PC-3 (cell line): ENCODE results near the gene OTUD1. TPM values are rescaled to one million over a fixed set of nuclear protein-coding genes. Genes with fewer than 3 reads are reported as not detected.

ENCODE experiments used
- ATAC-seq: fragments of 200-7000 bp; cut with Tn5 transposase; 2 replicates; pipeline ENCODE4 v1.9.1; 2020; ENCODE audit warnings: mild to moderate bottlenecking, moderate library complexity
- BruUV-seq: library from RNA; stranded (reverse); fragments of 400-500 nt; replicated peaks from 2 replicates; lab custom pipeline; 2021; lab: Mats Ljungman, UMichigan
- CTCF ChIA-PET: fragments of 300-600 bp; sonication (Branson Sonifier 250); formaldehyde crosslinking; loops from one replicate; lab custom pipeline; 2022; ENCODE audit warnings: antibody characterized with exemption; lab: Charles Lee
- POLR2A ChIA-PET: fragments of 300-600 bp; sonication (Branson Sonifier 250); formaldehyde crosslinking; loops from one replicate; lab custom pipeline; 2022; ENCODE audit warnings: antibody characterized with exemption; ENCODE audit not compliant: unreplicated experiment; lab: Charles Lee
- DNase-seq: peaks from one replicate; pipeline ENCODE4 v3.0.0-alpha.2; 2015
- H2AFZ ChIP-seq: fragments of 300-600 bp; sonication (generic); 2 replicates; pipeline ENCODE4 v1.6.0; 2016; ENCODE audit warnings: antibody characterized with exemption, low read length
- H3F3A ChIP-seq: fragments of 300-600 bp; sonication (generic); one replicate; pipeline ENCODE4 v1.6.0; 2017; ENCODE audit warnings: antibody characterized with exemption, low read length, control low read depth, mild to moderate bottlenecking; ENCODE audit not compliant: unreplicated experiment
- H3K27ac ChIP-seq: fragments of 300-600 bp; sonication (generic); 2 replicates; pipeline ENCODE4 v1.5.1; 2016; ENCODE audit warnings: mild to moderate bottlenecking, low read length
- H3K27me3 ChIP-seq: fragments of 300-600 bp; sonication (generic); 2 replicates; pipeline ENCODE4 v1.6.1; 2016; ENCODE audit warnings: low read length, mixed read lengths
- H3K36me3 ChIP-seq: fragments of 300-600 bp; sonication (generic); 2 replicates; pipeline ENCODE4 v1.6.1; 2016; ENCODE audit warnings: low read depth, mixed run types, low read length, mixed read lengths
- H3K4me1 ChIP-seq: fragments of 300-600 bp; sonication (generic); 2 replicates; pipeline ENCODE4 v1.5.1; 2016; ENCODE audit warnings: low read length; ENCODE audit not compliant: insufficient read depth
- H3K4me2 ChIP-seq: fragments of 300-600 bp; sonication (generic); 2 replicates; pipeline ENCODE4 v1.6.0; 2016; ENCODE audit warnings: low read length
- H3K4me3 ChIP-seq: fragments of 300-600 bp; sonication (generic); 2 replicates; pipeline ENCODE4 v1.5.1; 2016; ENCODE audit warnings: mild to moderate bottlenecking, low read length, mixed read lengths
- H3K79me2 ChIP-seq: fragments of 300-600 bp; sonication (generic); 2 replicates; pipeline ENCODE4 v1.6.1; 2017; ENCODE audit warnings: low read length, mixed read lengths
- H3K9ac ChIP-seq: fragments of 300-600 bp; sonication (generic); 2 replicates; pipeline ENCODE4 v1.6.0; 2016; ENCODE audit warnings: mild to moderate bottlenecking, low read length
- H3K9me2 ChIP-seq: fragments of 300-600 bp; sonication (generic); replicated peaks from 2 replicates; pipeline ENCODE4 v1.6.1; 2016; ENCODE audit warnings: mixed run types, low read length, mixed read lengths
- H3K9me3 ChIP-seq: fragments of 300-600 bp; sonication (generic); 2 replicates; pipeline ENCODE4 v1.6.1; 2016; ENCODE audit warnings: low read length, mixed read lengths
- H4K20me1 ChIP-seq: fragments of 300-600 bp; sonication (generic); 2 replicates; pipeline ENCODE4 v1.6.1; 2016; ENCODE audit warnings: low read length, mixed read lengths
- CTCF ChIP-seq: fragments of 300-600 bp; sonication (generic); conservative IDR thresholded peaks from 2 replicates; pipeline ENCODE4 v1.5.1; 2017; ENCODE audit warnings: antibody characterized with exemption, low read depth, mild to moderate bottlenecking, low read length
- EZH2 ChIP-seq: fragments of 300-600 bp; sonication (generic); IDR thresholded peaks from one replicate; pipeline ENCODE4 v1.6.1; 2017; ENCODE audit warnings: antibody characterized with exemption, mild to moderate bottlenecking, low read length; ENCODE audit not compliant: unreplicated experiment
- EZH2phosphoT487 ChIP-seq: fragments of 300-600 bp; sonication (generic); IDR thresholded peaks from 2 replicates; pipeline ENCODE4 v1.6.1; 2018; ENCODE audit warnings: mild to moderate bottlenecking, antibody characterized with exemption, low read length, borderline replicate concordance
- intact Hi-C: fragments of 100-400 bp; cut with micrococcal nuclease; formaldehyde crosslinking; loops from 2 replicates; pipeline ENCODE4 v1.9.0; 2023
- total RNA-seq: library from RNA; depleted of rRNA; stranded (reverse); fragments of >200 nt; gene quantifications from 2 replicates; pipeline ENCODE4 v1.2.3, GENCODE V29; 2014

OTUD1 gene
- total RNA-seq, 1 experiment from 2014 or later: 6.0 TPM

DNA sequence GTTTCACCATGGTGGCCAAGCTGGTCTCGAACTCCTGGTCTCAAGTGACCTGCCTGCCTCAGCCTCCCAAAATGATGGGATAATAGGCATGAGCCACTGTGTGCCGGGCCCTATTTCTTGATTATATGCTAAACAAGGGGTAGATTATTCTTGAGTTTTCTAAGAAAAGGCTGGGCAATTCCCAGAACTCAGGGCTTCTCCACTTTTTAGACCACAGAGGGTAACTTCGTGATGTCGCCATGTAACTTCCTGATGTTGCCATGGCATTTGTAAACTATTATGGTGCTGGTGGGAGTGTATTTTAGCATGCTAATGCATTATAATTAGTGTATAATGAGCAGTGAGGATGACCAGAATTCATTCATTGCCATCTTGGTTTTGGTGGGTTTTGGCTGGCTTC, 35.8 kb downstream of the OTUD1 start:
- no peaks in the 10 kb centered on the region for H3K36me3 ChIP-seq
- no peak for TF ChIP-seq CTCF
- DNase-seq (no peak), ATAC-seq (no peak)
- CTCF ChIA-PET: no interaction called here
- H3K27me3 ChIP-seq: no peaks in the 10 kb centered on the region
- H3K9ac ChIP-seq: no peak overlapping the region
- no peaks in the 10 kb centered on the region for H3K4me1 ChIP-seq
- no peak overlapping the region for H3K4me3 ChIP-seq
- H2AFZ ChIP-seq: no peak overlapping the region
- H3K27ac ChIP-seq: no peak overlapping the region
- no peaks in the 10 kb centered on the region for H3K9me3 ChIP-seq
- intact Hi-C loops: no loop called here
- no peaks in the 10 kb centered on the region for H3F3A ChIP-seq
- BruUV-seq: no TSS peak
- no peaks in the 10 kb centered on the region for H3K79me2 ChIP-seq
- no peaks in the 10 kb centered on the region for H3K9me2 ChIP-seq
- no peak overlapping the region for H3K4me2 ChIP-seq
- POLR2A ChIA-PET: no interaction called here
- no peaks in the 10 kb centered on the region for H4K20me1 ChIP-seq

DNA sequence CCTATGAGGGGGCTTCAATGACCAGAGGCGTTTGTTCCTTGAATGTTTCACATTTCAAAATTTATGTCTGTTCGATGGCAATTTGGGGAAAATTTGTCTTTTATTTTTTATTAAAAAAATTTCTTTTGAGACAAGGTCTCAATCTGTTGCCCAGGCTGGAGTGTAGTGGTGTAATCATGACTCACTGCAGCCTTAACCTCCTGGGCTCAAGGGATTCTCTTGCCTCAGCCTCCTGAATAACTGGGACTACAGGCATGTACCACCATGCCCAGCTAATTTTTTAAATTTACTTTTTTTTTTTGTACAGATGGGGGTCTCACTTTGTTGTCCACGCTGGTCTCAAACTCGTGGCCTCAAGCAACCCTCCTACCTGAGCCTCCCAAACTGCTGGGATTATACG, 39.7 kb downstream of the OTUD1 start:
- no peaks in the 10 kb centered on the region for H3F3A ChIP-seq
- H4K20me1 ChIP-seq: no peaks in the 10 kb centered on the region
- H3K4me2 ChIP-seq: no peak overlapping the region
- no peak overlapping the region for H3K9ac ChIP-seq
- no peak for ATAC-seq
- DNase-seq: no peak
- ChIA-PET CTCF (no interaction called here), POLR2A (no interaction called here)
- H2AFZ ChIP-seq: no peak overlapping the region
- intact Hi-C loops: no loop called here
- H3K27me3 ChIP-seq: no peaks in the 10 kb centered on the region
- no peaks in the 10 kb centered on the region for H3K9me3 ChIP-seq
- TF ChIP-seq EZH2phosphoT487: no peak
- no peaks in the 10 kb centered on the region for H3K4me1 ChIP-seq
- no peak overlapping the region for H3K27ac ChIP-seq
- H3K4me3 ChIP-seq: no peak overlapping the region
- no TSS peak for BruUV-seq
- no peaks in the 10 kb centered on the region for H3K36me3 ChIP-seq
- no peaks in the 10 kb centered on the region for H3K79me2 ChIP-seq
- H3K9me2 ChIP-seq: no peaks in the 10 kb centered on the region

GRCh38 chr10:23479798-23480473, 41.1 kb downstream of the OTUD1 start:
- no peak overlapping the region for H3K9ac ChIP-seq
- BruUV-seq: no TSS peak
- no peak overlapping the region for H3K4me3 ChIP-seq
- no peaks in the 10 kb centered on the region for H3F3A ChIP-seq
- H2AFZ ChIP-seq: no peak overlapping the region
- H3K79me2 ChIP-seq: no peaks in the 10 kb centered on the region
- H3K36me3 ChIP-seq: no peaks in the 10 kb centered on the region
- no peaks in the 10 kb centered on the region for H3K4me1 ChIP-seq
- no peaks in the 10 kb centered on the region for H4K20me1 ChIP-seq
- intact Hi-C loops: no loop called here
- POLR2A ChIA-PET: no interaction called here
- TF ChIP-seq EZH2: no peak
- TF ChIP-seq CTCF: no peak
- no peak for TF ChIP-seq EZH2phosphoT487
- no peak for DNase-seq
- H3K27ac ChIP-seq: no peak overlapping the region
- no peak overlapping the region for H3K4me2 ChIP-seq
- no peaks in the 10 kb centered on the region for H3K9me2 ChIP-seq
- CTCF ChIA-PET: no interaction called here
- H3K27me3 ChIP-seq: no peaks in the 10 kb centered on the region
- no peak for ATAC-seq
- H3K9me3 ChIP-seq: no peaks in the 10 kb centered on the region
